ENCODE results near the gene PTPRJ. TPM values are rescaled to one million over a fixed set of nuclear protein-coding genes. Genes with fewer than 3 reads are reported as not detected.

Gene PTPRJ
- total and polyA plus RNA-seq, 9 of the 15 experiments (the other 6 are each of a cell fraction or from before 2014, with no cell fraction given): 0.56 to 10.7 (median 4.8) TPM

GRCh38 chr11:48091426-48092102, 111.2 kb downstream of the PTPRJ start:
- intact Hi-C loops (cut with micrococcal nuclease) (no loop called here), in situ Hi-C loops (cut with MboI) (no loop called here)
- H3K27ac ChIP-seq (ENCODE audit: extremely low read depth, low read depth, low read length): no peak overlapping the region
- DNase-seq (ENCODE audit: extremely low read depth in 1 of 4, low spot score in 3 of 4) (no peak), ATAC-seq (no peak), FAIRE-seq (no peak)
- no peak overlapping the region for H2AFZ ChIP-seq (ENCODE audit: low read depth, low read length)
- TF ChIP-seq KLF1 (tag; IDR thresholded peaks at IDR 0.05): no peak
- no TSS peak for BruUV-seq (replicated peaks)
- ChIA-PET CTCF (ENCODE audit: low intra/inter-chr PET ratio) (no interaction called here), POLR2A (interaction anchor here (0.6 to 1.7 kb wide), 7 partner anchors 9 to 381 kb away, joined by 3 to 5 read pairs (median 3); no protein-coding TSS in a partner anchor)
- H3K79me2 ChIP-seq (ENCODE audit: control insufficient read depth, insufficient read depth, low read length): no peaks in the 10 kb centered on the region
- H3K4me1 ChIP-seq (replicated peaks in 1 of 2; ENCODE audit: control insufficient read depth in 2 of 2, insufficient read depth in 2 of 2, low read length in 2 of 2): peaks cover 0 to 3% of the 10 kb centered on the region in 2 experiments; a peak in 2 of 5 replicates
- H3K27me3 ChIP-seq (ENCODE audit: control insufficient read depth in 2 of 2, insufficient read depth in 2 of 2, low read length in 2 of 2): no peaks in the 10 kb centered on the region
- WGBS (ENCODE audit: insufficient coverage, low coverage, missing lambda C conversion rate): 41% methylated on average over 4 of the region's 4 CpGs
- H3K9me3 ChIP-seq (replicated peaks; ENCODE audit: control insufficient read depth, insufficient read depth, low read depth, low read length): no peaks in the 10 kb centered on the region
- H3K9me1 ChIP-seq (ENCODE audit: control insufficient read depth, insufficient read depth, low read length): no peaks in the 10 kb centered on the region
- no peak overlapping the region for H3K4me2 ChIP-seq (ENCODE audit: insufficient read depth, low read length)
- H3K9ac ChIP-seq (ENCODE audit: insufficient read depth in 1 of 2, low read depth in 2 of 2, low read length in 2 of 2): no peak overlapping the region
- H3K36me3 ChIP-seq (ENCODE audit: control insufficient read depth, insufficient read depth, low read length): no peaks in the 10 kb centered on the region
- H4K20me1 ChIP-seq (replicated peaks; ENCODE audit: control insufficient read depth, insufficient read depth, low read length): peaks cover 4% of the 10 kb centered on the region; the same call in 1 of the 2 replicates
- H3K4me3 ChIP-seq: no peak overlapping the region

- no peak overlapping the region for H3K4me3 ChIP-seq
- intact Hi-C loops (cut with micrococcal nuclease) (no loop called here), in situ Hi-C loops (cut with MboI) (no loop called here)
- DNase-seq (ENCODE audit: extremely low read depth in 1 of 4, low spot score in 3 of 4) (no peak), FAIRE-seq (no peak), ATAC-seq (no peak)
- TF ChIP-seq HMG20A (CRISPR knock-in tag; conservative IDR thresholded peaks at IDR 0.05): no peak
- TF ChIP-seq CREM (IDR thresholded peaks at IDR 0.05; ENCODE audit: low read depth): no peak
- TF ChIP-seq HNRNPK (IDR thresholded peaks at IDR 0.05; ENCODE audit: low read depth, low read length, poor library complexity, severe bottlenecking): no peak
- no peak for TF ChIP-seq SLC30A9 (CRISPR knock-in tag; IDR thresholded peaks at IDR 0.05)
- H3K27ac ChIP-seq (ENCODE audit: extremely low read depth, low read depth, low read length): no peak overlapping the region
- no TSS peak for BruUV-seq (replicated peaks)
- peaks cover 4% of the 10 kb centered on the region; the same call in 1 of the 2 replicates for H4K20me1 ChIP-seq (replicated peaks; ENCODE audit: control insufficient read depth, insufficient read depth, low read length)
- H3K4me1 ChIP-seq (replicated peaks in 1 of 2; ENCODE audit: control insufficient read depth in 2 of 2, insufficient read depth in 2 of 2, low read length in 2 of 2): no peaks in the 10 kb centered on the region; a peak in 1 of 5 replicates
- H3K79me2 ChIP-seq (ENCODE audit: control insufficient read depth, insufficient read depth, low read length): no peaks in the 10 kb centered on the region
- H3K27me3 ChIP-seq (ENCODE audit: control insufficient read depth in 2 of 2, insufficient read depth in 2 of 2, low read length in 2 of 2): no peaks in the 10 kb centered on the region
- H3K9me1 ChIP-seq (ENCODE audit: control insufficient read depth, insufficient read depth, low read length): no peaks in the 10 kb centered on the region
- POLR2A ChIA-PET: interaction anchor here (0.6 to 1.7 kb wide), 2 partner anchors 12 to 20 kb away, joined by 3 to 4 read pairs; no protein-coding TSS in a partner anchor
- no peaks in the 10 kb centered on the region for H3K9me3 ChIP-seq (replicated peaks; ENCODE audit: control insufficient read depth, insufficient read depth, low read depth, low read length)
- WGBS (ENCODE audit: insufficient coverage, low coverage, missing lambda C conversion rate): 52% methylated on average over 4 of the region's 4 CpGs
- no peak overlapping the region for H2AFZ ChIP-seq (ENCODE audit: low read depth, low read length)
- H3K36me3 ChIP-seq (ENCODE audit: control insufficient read depth, insufficient read depth, low read length): no peaks in the 10 kb centered on the region
- no peak overlapping the region for H3K9ac ChIP-seq (ENCODE audit: insufficient read depth in 1 of 2, low read depth in 2 of 2, low read length in 2 of 2)
- CTCF ChIA-PET (ENCODE audit: low intra/inter-chr PET ratio): no interaction called here
- no peak overlapping the region for H3K4me2 ChIP-seq (ENCODE audit: insufficient read depth, low read length)
Observed at GRCh38 chr11:48093323-48093722, 113.0 kb downstream of the PTPRJ start.

All from K562 (cell line).